H9 (cell line): ENCODE results near the gene NSUN6. TPM values are rescaled to one million over a fixed set of nuclear protein-coding genes. Genes with fewer than 3 reads are reported as not detected.

Source experiments
- DNase-seq: peaks from one replicate; pipeline ENCODE4 v3.0.0-alpha.2; 2017
- H2AFZ ChIP-seq: one replicate; pipeline ENCODE4 v1.6.1; 2013; ENCODE audit warnings: mild to moderate bottlenecking, low read length, control low read depth, moderate library complexity
- H2AK5ac ChIP-seq: 2 replicates; pipeline ENCODE4 v1.6.1; 2013; ENCODE audit warnings: low read length, control low read depth, mixed read lengths; ENCODE audit not compliant: insufficient read length
- H2BK120ac ChIP-seq: one replicate; pipeline ENCODE4 v1.6.1; 2013; ENCODE audit warnings: low read depth, mild to moderate bottlenecking, low read length, control low read depth, inconsistent platforms; ENCODE audit not compliant: poor library complexity, severe bottlenecking
- H2BK12ac ChIP-seq: 2 replicates; pipeline ENCODE4 v1.6.1; 2013; ENCODE audit warnings: low read length, control low read depth, mixed read lengths, low read depth; ENCODE audit not compliant: insufficient read length
- H2BK15ac ChIP-seq: 2 replicates; pipeline ENCODE4 v1.6.1; 2013; ENCODE audit warnings: low read depth, low read length, control low read depth
- H2BK20ac ChIP-seq: one replicate; pipeline ENCODE4 v1.6.1; 2013; ENCODE audit warnings: low read depth, mild to moderate bottlenecking, low read length, control low read depth, inconsistent platforms; ENCODE audit not compliant: poor library complexity, severe bottlenecking
- H2BK5ac ChIP-seq: 2 replicates; pipeline ENCODE4 v1.6.1; 2013; ENCODE audit warnings: low read length, control low read depth, mixed read lengths; ENCODE audit not compliant: insufficient read length
- H3K14ac ChIP-seq: 2 replicates; pipeline ENCODE4 v1.6.1; 2013; ENCODE audit warnings: low read length, control low read depth; ENCODE audit not compliant: insufficient read depth
- H3K18ac ChIP-seq: 2 replicates; pipeline ENCODE4 v1.6.1; 2013; ENCODE audit warnings: low read depth, mild to moderate bottlenecking, mixed read lengths, low read length, control low read depth; ENCODE audit not compliant: insufficient read length
- H3K23ac ChIP-seq: 2 replicates; pipeline ENCODE4 v1.6.1; 2013; ENCODE audit warnings: low read length, control low read depth, mixed read lengths, low read depth; ENCODE audit not compliant: insufficient read length
- H3K23me2 ChIP-seq: 2 replicates; pipeline ENCODE4 v1.6.1; 2013; ENCODE audit warnings: low read depth, mild to moderate bottlenecking, mixed read lengths, low read length, control low read depth; ENCODE audit not compliant: insufficient read length, poor library complexity, severe bottlenecking
- H3K27ac ChIP-seq: 2 replicates; pipeline ENCODE4 v1.5.1; 2013; ENCODE audit warnings: low read length, control low read depth, mixed read lengths, low read depth; ENCODE audit not compliant: insufficient read length
- H3K27me3 ChIP-seq: 2 replicates; pipeline ENCODE4 v1.6.1; 2013; ENCODE audit warnings: low read length, control low read depth, inconsistent platforms; ENCODE audit not compliant: insufficient read depth
- H3K4ac ChIP-seq: 2 replicates; pipeline ENCODE4 v1.6.1; 2013; ENCODE audit warnings: low read depth, mild to moderate bottlenecking, control low read depth, inconsistent platforms, low read length, moderate library complexity
- H3K4me1 ChIP-seq: 2 replicates; pipeline ENCODE4 v1.6.1; 2013; ENCODE audit warnings: low read length, control low read depth, inconsistent platforms; ENCODE audit not compliant: insufficient read depth
- H3K4me2 ChIP-seq: 2 replicates; pipeline ENCODE4 v1.6.1; 2013; ENCODE audit warnings: low read length, control low read depth, mixed read lengths; ENCODE audit not compliant: insufficient read length, insufficient read depth
- H3K56ac ChIP-seq: 2 replicates; pipeline ENCODE4 v1.6.1; 2013; ENCODE audit warnings: low read depth, mild to moderate bottlenecking, mixed read lengths, low read length, control low read depth; ENCODE audit not compliant: insufficient read length
- H3K79me1 ChIP-seq: 2 replicates; pipeline ENCODE4 v1.6.1; 2013; ENCODE audit warnings: low read depth, mild to moderate bottlenecking, moderate library complexity, low read length, control low read depth, inconsistent platforms; ENCODE audit not compliant: insufficient read depth, poor library complexity, severe bottlenecking
- H3K79me2 ChIP-seq: 2 replicates; pipeline ENCODE4 v1.6.1; 2013; ENCODE audit warnings: low read length, control low read depth, inconsistent platforms; ENCODE audit not compliant: insufficient read depth
- H3K9ac ChIP-seq: 2 replicates; pipeline ENCODE4 v1.6.1; 2013; ENCODE audit warnings: low read length, control low read depth, mixed read lengths; ENCODE audit not compliant: insufficient read length; ENCODE audit errors: extremely low read depth
- H3K9me3 ChIP-seq: one replicate; pipeline ENCODE4 v1.6.1; 2013; ENCODE audit warnings: low read depth, low read length, inconsistent platforms; ENCODE audit not compliant: control insufficient read depth
- H3T11ph ChIP-seq: one replicate; pipeline ENCODE4 v1.6.1; 2013; ENCODE audit warnings: mild to moderate bottlenecking, low read length, control low read depth, inconsistent platforms
- H4K20me1 ChIP-seq: one replicate; pipeline ENCODE4 v1.6.1; 2013; ENCODE audit not compliant: control insufficient read depth, insufficient read length, insufficient read depth
- H4K5ac ChIP-seq: 2 replicates; pipeline ENCODE4 v1.6.1; 2013; ENCODE audit warnings: low read depth, mild to moderate bottlenecking, mixed read lengths, low read length, control low read depth; ENCODE audit not compliant: insufficient read length
- H4K8ac ChIP-seq: replicated peaks from 2 replicates; pipeline ENCODE4 v1.6.1; 2013; ENCODE audit warnings: low read length, control low read depth, mixed read lengths, low read depth; ENCODE audit not compliant: insufficient read length
- H4K91ac ChIP-seq: 2 replicates; pipeline ENCODE4 v1.6.1; 2013; ENCODE audit warnings: low read depth, mild to moderate bottlenecking, moderate library complexity, mixed read lengths, low read length, control low read depth; ENCODE audit not compliant: insufficient read length
- H3K27ac Mint-ChIP-seq, 3 experiments: 2 replicates in 2 of 3; 3 replicates in 1 of 3; pipeline ENCODE4 v1.8.0; 2020 to 2021; ENCODE audit warnings: mixed read lengths in 3 of 3, mild to moderate bottlenecking in 1 of 3, moderate library complexity in 1 of 3
- H3K27me3 Mint-ChIP-seq: 2 replicates; pipeline ENCODE4 v1.8.0; 2021; ENCODE audit warnings: low read depth, mild to moderate bottlenecking, moderate library complexity, mixed read lengths
- H3K36me3 Mint-ChIP-seq, 3 experiments: 2 replicates in 2 of 3; 3 replicates in 1 of 3; pipeline ENCODE4 v1.8.0; 2020 to 2021; ENCODE audit warnings: low read depth in 3 of 3, mixed read lengths in 3 of 3; ENCODE audit not compliant: insufficient read depth in 1 of 3
- H3K4me1 Mint-ChIP-seq, 2 experiments: 2 replicates each; pipeline ENCODE4 v1.8.0; 2020; ENCODE audit warnings: mixed read lengths in 2 of 2
- H3K4me3 Mint-ChIP-seq, 2 experiments: 2 replicates in 1 of 2; 3 replicates in 1 of 2; pipeline ENCODE4 v1.8.0; 2020 to 2021; ENCODE audit warnings: mild to moderate bottlenecking in 2 of 2, mixed read lengths in 2 of 2, moderate library complexity in 1 of 2
- H3K9me3 Mint-ChIP-seq, 2 experiments: 2 replicates in 1 of 2; 3 replicates in 1 of 2; pipeline ENCODE4 v1.8.0; 2020; ENCODE audit warnings: mild to moderate bottlenecking in 2 of 2, mixed read lengths in 2 of 2, moderate library complexity in 1 of 2
- WGBS: extraction: QIAGEN DNeasy Blood & Tissue Kit; methylation state at CpG from one replicate; pipeline ENCODE4 v1.1.7; 2013; ENCODE audit warnings: missing lambda C conversion rate, low lambda C conversion rate, mixed read lengths; ENCODE audit not compliant: insufficient read length; ENCODE audit errors: extremely low coverage; 5-methylcytosine and 5-hydroxymethylcytosine counted together
- total RNA-seq: library from RNA; stranded (reverse); gene quantifications from 2 replicates; pipeline ENCODE4 v1.2.1, GENCODE V29; 2021
- TF ChIP-seq, protein P1 (sequence below): fragments of 200-600 bp; sonication (generic); conservative IDR thresholded peaks from 3 replicates; pipeline ENCODE4 v1.8.0; 2021; ENCODE audit warnings: antibody characterized with exemption, mild to moderate bottlenecking

NSUN6 gene
- total RNA-seq, 1 experiment from 2014 or later: 11.9 TPM

DNA sequence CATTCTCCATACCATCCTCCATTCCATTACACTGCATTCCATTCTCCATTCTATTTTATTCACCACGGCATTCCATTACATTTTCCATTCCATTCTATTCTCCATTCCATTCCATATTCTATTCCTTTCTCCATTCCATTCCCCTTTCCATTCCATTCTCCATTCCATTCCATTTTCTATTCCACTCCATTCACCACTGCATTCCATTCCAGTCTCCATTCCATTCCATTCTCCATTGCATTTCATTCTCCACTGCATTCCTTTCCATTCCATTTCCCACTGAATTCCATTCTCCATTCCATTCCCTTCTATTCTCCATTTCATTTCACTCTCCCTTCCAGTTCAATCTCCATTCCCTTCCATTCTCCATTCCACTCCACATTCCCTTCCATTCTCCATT is 79.6 kb downstream of the NSUN6 start:
- peaks cover 71% of the 10 kb centered on the region for H3K9me3 ChIP-seq
- H2AFZ ChIP-seq: no peak overlapping the region

More for the DNA sequence above, 79.6 kb downstream of the NSUN6 start:
- WGBS: 100% methylated on average over 1 of the region's 1 CpG
- Histone ChIP-seq H4K5ac (no peak overlapping the region), H2BK15ac (no peak overlapping the region), H4K91ac (no peak overlapping the region), H3K4ac (no peak overlapping the region), H2BK120ac (no peak overlapping the region), H3K27me3 (no peaks in the 10 kb centered on the region), H3K14ac (no peak overlapping the region), H4K8ac (no peak overlapping the region), H2BK20ac (no peak overlapping the region), H2BK5ac (no peak overlapping the region), H3K79me1 (no peaks in the 10 kb centered on the region), H3K18ac (no peak overlapping the region), H3K56ac (no peak overlapping the region), H2BK12ac (no peak overlapping the region), H3K27ac (no peak overlapping the region), H4K20me1 (no peaks in the 10 kb centered on the region), H3K9ac (no peak overlapping the region), H2AK5ac (no peak overlapping the region), H3K4me2 (no peak overlapping the region), H3K23ac (no peak overlapping the region), H3K4me1 (no peaks in the 10 kb centered on the region), H3K79me2 (no peaks in the 10 kb centered on the region; the same call in 1 of the 2 replicates), H3K23me2 (no peaks in the 10 kb centered on the region), H3T11ph (no peak overlapping the region)
- Mint-ChIP-seq H3K4me3 (no peak overlapping the region), H3K9me3 (peaks cover 0 to 6% of the 10 kb centered on the region in 2 experiments; a peak in 2 of 5 replicates), H3K27ac (no peak overlapping the region), H3K36me3 (peaks cover 5 to 25% (median 22%) of the 10 kb centered on the region in 3 experiments), H3K27me3 (no peaks in the 10 kb centered on the region), H3K4me1 (no peaks in the 10 kb centered on the region)
- TF ChIP-seq, protein P1, sequence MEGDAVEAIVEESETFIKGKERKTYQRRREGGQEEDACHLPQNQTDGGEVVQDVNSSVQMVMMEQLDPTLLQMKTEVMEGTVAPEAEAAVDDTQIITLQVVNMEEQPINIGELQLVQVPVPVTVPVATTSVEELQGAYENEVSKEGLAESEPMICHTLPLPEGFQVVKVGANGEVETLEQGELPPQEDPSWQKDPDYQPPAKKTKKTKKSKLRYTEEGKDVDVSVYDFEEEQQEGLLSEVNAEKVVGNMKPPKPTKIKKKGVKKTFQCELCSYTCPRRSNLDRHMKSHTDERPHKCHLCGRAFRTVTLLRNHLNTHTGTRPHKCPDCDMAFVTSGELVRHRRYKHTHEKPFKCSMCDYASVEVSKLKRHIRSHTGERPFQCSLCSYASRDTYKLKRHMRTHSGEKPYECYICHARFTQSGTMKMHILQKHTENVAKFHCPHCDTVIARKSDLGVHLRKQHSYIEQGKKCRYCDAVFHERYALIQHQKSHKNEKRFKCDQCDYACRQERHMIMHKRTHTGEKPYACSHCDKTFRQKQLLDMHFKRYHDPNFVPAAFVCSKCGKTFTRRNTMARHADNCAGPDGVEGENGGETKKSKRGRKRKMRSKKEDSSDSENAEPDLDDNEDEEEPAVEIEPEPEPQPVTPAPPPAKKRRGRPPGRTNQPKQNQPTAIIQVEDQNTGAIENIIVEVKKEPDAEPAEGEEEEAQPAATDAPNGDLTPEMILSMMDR: no peak
- no peak for DNase-seq
